Loucy (cell line): Measurements from ENCODE around the gene DIP2A.

Source experiments
- H2AFZ ChIP-seq: fragments of 200-600 bp; sonication (generic); 2 replicates; pipeline ENCODE4 v1.6.0; 2016; ENCODE audit warnings: antibody characterized with exemption, mild to moderate bottlenecking, low read length, moderate library complexity
- H3F3A ChIP-seq: fragments of 200-600 bp; 2 replicates; pipeline ENCODE4 v1.6.0; 2016; ENCODE audit warnings: antibody characterized with exemption, low read depth, mild to moderate bottlenecking
- H3K27me3 ChIP-seq: fragments of 200-600 bp; sonication (generic); 2 replicates; pipeline ENCODE4 v1.6.1; 2014; ENCODE audit warnings: low read length, mild to moderate bottlenecking; ENCODE audit not compliant: insufficient read depth, poor library complexity, severe bottlenecking
- H3K36me3 ChIP-seq: fragments of 200-600 bp; sonication (generic); 2 replicates; pipeline ENCODE4 v1.6.1; 2016; ENCODE audit warnings: low read length; ENCODE audit not compliant: insufficient read depth
- H3K4me1 ChIP-seq: fragments of 200-600 bp; sonication (generic); 2 replicates; pipeline ENCODE4 v1.5.1; 2014; ENCODE audit warnings: low read length, mild to moderate bottlenecking; ENCODE audit not compliant: insufficient read depth, poor library complexity, severe bottlenecking
- H3K4me2 ChIP-seq: fragments of 200-600 bp; sonication (generic); 2 replicates; pipeline ENCODE4 v1.6.0; 2014; ENCODE audit warnings: antibody characterized with exemption, low read length, low read depth, mild to moderate bottlenecking; ENCODE audit not compliant: poor library complexity, severe bottlenecking
- H3K4me3 ChIP-seq: fragments of 200-600 bp; sonication (generic); 2 replicates; pipeline ENCODE4 v1.5.1; 2014; ENCODE audit warnings: low read length, mild to moderate bottlenecking, mixed read lengths; ENCODE audit not compliant: poor library complexity, severe bottlenecking
- H3K79me2 ChIP-seq: fragments of 200-600 bp; sonication (generic); 2 replicates; pipeline ENCODE4 v1.6.1; 2014; ENCODE audit warnings: low read length; ENCODE audit not compliant: insufficient read depth
- H3K9ac ChIP-seq: fragments of 200-600 bp; sonication (generic); 2 replicates; pipeline ENCODE4 v1.6.0; 2014; ENCODE audit warnings: mild to moderate bottlenecking, low read depth, low read length, moderate library complexity; ENCODE audit not compliant: poor library complexity, severe bottlenecking
- H3K9me2 ChIP-seq: fragments of 200-600 bp; sonication (generic); replicated peaks from 2 replicates; pipeline ENCODE4 v1.6.1; 2016; ENCODE audit warnings: low read depth, low read length, mixed read lengths
- H3K9me3 ChIP-seq: fragments of 200-600 bp; sonication (generic); 2 replicates; pipeline ENCODE4 v1.6.1; 2014; ENCODE audit warnings: mild to moderate bottlenecking, antibody characterized with exemption, low read length, low read depth; ENCODE audit not compliant: insufficient read depth
- H4K20me1 ChIP-seq: fragments of 200-600 bp; sonication (generic); 2 replicates; pipeline ENCODE4 v1.6.0; 2014; ENCODE audit warnings: antibody characterized with exemption, low read length, mild to moderate bottlenecking; ENCODE audit not compliant: insufficient read depth, poor library complexity, severe bottlenecking
- CTCF ChIP-seq: fragments of 200-600 bp; sonication (generic); conservative IDR thresholded peaks from 2 replicates; pipeline ENCODE4 v1.5.1; 2014; ENCODE audit warnings: mild to moderate bottlenecking, antibody characterized with exemption, low read length
- EZH2phosphoT487 ChIP-seq: fragments of 200-600 bp; IDR thresholded peaks from 2 replicates; pipeline ENCODE4 v1.6.1; 2018; ENCODE audit warnings: antibody characterized with exemption, mild to moderate bottlenecking, moderate library complexity, borderline replicate concordance

Gene DIP2A

DNA sequence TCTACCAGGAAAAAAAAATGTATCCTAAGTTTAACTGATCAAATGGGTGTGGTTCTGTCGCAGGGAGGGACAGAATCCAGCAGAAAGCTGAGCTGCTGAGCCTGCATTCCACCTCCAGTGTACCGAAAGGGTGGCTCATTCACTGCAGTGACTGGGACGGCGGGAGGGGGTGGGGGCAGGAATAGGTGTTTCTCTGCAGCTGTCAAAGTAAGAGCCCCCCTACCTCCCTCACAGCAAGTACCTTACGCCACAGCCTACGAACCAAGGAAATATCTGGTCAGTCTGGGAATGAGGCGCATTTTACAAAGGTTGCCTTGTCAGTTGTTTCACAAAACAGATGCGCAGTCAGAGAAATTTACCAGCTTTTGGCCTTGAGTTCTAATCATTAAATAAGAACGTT, 144.5 kb downstream of the DIP2A start:
- Histone ChIP-seq H3K4me2 (no peak overlapping the region), H3K36me3 (no peaks in the 10 kb centered on the region), H3K4me1 (peaks cover 50% of the 10 kb centered on the region), H3F3A (no peaks in the 10 kb centered on the region), H2AFZ (no peak overlapping the region), H3K27me3 (no peaks in the 10 kb centered on the region), H3K9me3 (no peaks in the 10 kb centered on the region), H3K4me3 (no peak overlapping the region), H4K20me1 (no peaks in the 10 kb centered on the region), H3K79me2 (no peaks in the 10 kb centered on the region), H3K9me2 (no peaks in the 10 kb centered on the region), H3K9ac (no peak overlapping the region)
- TF ChIP-seq CTCF (no peak), EZH2phosphoT487 (no peak)

- Histone ChIP-seq H3F3A (no peaks in the 10 kb centered on the region), H3K79me2 (no peaks in the 10 kb centered on the region), H3K9me2 (no peaks in the 10 kb centered on the region), H3K27me3 (no peaks in the 10 kb centered on the region), H3K4me2 (peak overlapping the region; percentile 74), H3K4me1 (peaks cover 45% of the 10 kb centered on the region), H4K20me1 (no peaks in the 10 kb centered on the region), H2AFZ (peak overlapping the region; percentile 75; the same call in 1 of the 2 replicates), H3K9ac (peak overlapping the region; percentile 68), H3K36me3 (no peaks in the 10 kb centered on the region), H3K4me3 (no peak overlapping the region), H3K9me3 (no peaks in the 10 kb centered on the region)
- TF ChIP-seq CTCF: no peak
- no peak for TF ChIP-seq EZH2phosphoT487
Measured at GRCh38 chr21:46604329-46604974, 145.8 kb downstream of the DIP2A start.

GRCh38 chr21:46604975-46605766, 146.5 kb downstream of the DIP2A start, which contains the start of gene S100B:
Gene S100B (minus strand): TSS chr21:46605082. CDS start chr21:46602415, 2,667 bp downstream.
- Histone ChIP-seq H2AFZ (peak within 1 kb of the TSS; percentile 75), H3K9ac (peak within 1 kb of the TSS; percentile 68), H3K4me2 (peak within 1 kb of the TSS; percentile 74), H3K4me3 (peak within 1 kb of the TSS; percentile 54), H3K9me3 (no peaks in the 10 kb centered on the region), H3K79me2 (no peaks in the 10 kb centered on the region), H3K36me3 (no peaks in the 10 kb centered on the region), H3K4me1 (peaks cover 45% of the 10 kb centered on the region), H3K27me3 (no peaks in the 10 kb centered on the region), H3K9me2 (no peaks in the 10 kb centered on the region), H3F3A (no peaks in the 10 kb centered on the region), H4K20me1 (no peaks in the 10 kb centered on the region)
- TF ChIP-seq CTCF (no peak), EZH2phosphoT487 (no peak)
